RKO (cell line): ENCODE results near the gene KLF15.
A peak's percentile ranks its signal among the peaks of the same experiment; 100 is the strongest.

Source experiments
- DNase-seq: peaks from one replicate; pipeline ENCODE4 v3.0.0-alpha.2; 2016; ENCODE audit warnings: low spot score

KLF15 gene

DNA sequence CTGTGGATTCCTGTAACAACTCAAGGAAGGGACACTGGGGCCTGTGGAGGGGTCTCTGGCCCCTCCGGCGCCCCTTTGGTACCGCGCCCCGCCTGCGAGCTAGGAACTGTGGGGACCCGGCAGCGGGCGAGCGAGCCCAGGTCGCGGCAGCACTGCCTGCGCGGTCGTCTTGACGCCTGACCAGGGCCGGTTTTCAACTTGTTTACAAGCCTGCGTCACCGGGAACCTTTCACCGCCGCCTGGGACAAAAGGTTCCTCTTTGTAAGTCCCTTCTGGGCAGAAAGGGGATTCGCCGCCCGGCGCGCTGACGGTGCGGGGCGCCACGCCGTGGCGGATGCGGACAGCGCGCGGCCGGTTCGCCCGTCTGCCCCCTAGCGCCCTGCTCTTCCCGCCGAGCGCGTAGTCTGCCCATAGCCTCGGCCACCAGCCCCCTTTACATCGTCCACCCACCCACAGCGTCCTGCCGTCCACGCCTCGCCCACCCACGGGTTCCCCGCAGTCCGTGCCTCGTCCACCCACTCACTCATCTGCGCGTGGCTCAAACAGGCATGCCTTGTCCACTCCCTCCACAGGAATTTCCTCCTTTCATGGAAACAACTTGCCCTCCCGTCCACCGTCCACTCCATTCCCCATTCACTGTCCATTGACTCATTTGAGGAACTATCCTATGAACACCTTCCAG, 32.0 kb upstream of the KLF15 start:
- DNase-seq, result peak; percentile 82

DNA sequence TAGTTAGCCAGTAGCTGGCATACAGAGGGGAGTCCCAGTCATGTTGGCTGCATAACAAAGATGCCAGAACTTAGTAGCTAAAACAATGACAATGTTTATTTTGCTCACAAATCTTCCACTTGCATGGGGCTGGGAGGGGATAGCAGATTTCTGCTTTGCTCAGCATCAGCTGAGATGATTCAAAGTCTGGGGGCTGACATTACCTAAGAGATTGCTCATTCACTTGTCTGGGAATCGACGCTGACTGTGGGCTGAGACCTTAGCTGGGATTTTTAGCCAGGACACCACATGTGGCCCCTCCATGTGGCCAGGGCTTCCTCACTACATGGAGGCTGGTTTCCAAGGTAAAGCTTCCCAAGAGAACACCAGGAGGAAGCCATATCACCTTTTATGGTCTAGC, 24.8 kb upstream of the KLF15 start:
- DNase-seq, result no peak

DNA sequence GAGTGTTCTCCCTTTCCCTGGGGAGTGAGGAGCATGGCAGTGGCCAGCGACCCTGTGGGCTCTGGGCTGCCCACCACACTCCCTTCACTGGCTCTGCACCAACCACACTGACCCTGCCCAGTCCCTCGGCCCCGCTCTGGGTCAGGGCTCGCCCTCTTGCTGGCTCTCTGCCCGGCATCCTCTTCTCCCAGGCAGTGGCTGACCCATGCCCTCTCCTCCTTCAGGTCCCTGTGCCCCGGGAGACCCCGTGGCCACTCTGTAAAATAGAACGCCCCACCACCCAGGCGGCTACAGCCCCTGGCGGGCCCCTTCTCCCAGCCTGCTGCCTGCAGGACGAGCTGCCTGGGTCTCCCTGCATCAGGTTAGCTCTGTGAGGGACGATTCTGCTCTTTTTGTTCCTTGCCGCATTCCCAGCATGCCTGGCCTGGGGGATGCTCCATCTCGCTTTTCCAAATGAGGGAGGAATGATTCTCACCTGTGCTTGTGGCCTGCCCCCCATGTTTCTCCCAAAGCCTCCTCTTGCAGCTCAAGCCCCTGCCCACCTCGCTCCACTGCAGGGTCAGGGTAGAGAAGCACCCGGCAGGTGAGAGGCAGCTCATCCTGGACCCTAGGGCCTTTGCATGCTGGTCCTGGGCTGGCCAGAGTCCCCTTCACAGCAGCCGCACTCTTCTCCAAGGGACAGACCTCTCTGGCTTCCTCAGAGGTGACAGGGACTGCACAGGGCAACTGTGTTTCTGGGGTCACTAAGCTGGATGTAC, 23.0 kb upstream of the KLF15 start:
- DNase-seq, result no peak

DNA sequence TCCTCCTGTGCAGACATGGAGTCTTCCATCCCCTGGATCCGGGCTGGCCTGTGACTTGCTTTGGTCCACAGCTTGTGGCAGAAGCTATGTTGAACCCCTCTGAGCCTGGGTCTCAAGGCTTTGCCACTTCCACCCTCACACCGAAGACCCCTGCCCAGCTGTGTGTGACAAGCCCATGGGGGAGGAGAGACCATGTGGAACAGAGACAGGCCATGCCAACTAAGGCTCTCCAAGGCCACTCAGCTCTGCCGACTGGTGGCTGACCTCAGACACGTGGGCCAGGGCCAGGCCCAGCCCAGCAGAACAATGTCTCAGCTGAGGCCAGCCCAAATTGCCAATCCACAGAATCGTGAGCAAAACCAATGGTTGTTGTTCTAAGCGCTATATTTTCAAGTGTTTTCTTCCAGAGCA, 21.1 kb upstream of the KLF15 start:
- DNase-seq, result no peak

DNA sequence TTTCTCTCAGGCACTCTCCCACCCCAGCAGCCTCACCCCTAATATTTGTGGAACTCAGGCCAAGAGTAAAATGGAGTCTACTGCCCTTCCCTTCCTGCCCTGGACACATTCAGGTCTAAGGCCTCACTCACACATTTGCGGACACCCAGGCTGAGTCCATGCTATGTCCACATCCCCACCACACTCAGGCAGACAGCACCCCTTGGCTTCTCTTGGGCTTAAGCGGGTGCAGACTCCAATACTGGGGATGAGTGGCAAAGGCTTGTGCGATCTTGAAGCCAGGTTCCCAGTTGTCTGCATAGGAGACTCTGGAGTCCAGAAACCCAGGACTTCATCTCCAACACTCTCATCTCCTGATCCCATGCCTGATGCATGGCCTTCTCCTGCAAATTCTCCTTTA, 20.0 kb upstream of the KLF15 start:
- DNase-seq, result no peak

DNA sequence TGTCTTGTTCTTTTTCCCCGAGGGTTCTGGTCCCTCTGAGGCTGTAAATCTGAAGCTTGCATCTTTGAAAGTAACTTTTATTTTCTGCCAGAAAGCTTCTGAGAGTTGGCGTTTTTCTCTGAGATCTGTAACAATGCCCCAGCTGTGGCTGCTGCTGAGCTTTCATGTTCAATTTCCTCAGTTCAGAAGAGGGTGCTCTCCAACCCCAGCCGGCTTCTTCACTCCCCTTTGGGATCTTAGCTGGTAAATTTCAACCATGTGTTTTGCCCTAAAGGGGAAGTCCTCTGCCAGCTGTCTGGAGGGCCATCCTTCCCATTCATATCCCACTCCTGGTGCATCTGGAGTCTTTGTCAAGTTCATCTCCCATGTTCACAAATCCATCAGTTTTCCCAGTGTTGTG, 19.2 kb upstream of the KLF15 start:
- DNase-seq, result no peak

DNA sequence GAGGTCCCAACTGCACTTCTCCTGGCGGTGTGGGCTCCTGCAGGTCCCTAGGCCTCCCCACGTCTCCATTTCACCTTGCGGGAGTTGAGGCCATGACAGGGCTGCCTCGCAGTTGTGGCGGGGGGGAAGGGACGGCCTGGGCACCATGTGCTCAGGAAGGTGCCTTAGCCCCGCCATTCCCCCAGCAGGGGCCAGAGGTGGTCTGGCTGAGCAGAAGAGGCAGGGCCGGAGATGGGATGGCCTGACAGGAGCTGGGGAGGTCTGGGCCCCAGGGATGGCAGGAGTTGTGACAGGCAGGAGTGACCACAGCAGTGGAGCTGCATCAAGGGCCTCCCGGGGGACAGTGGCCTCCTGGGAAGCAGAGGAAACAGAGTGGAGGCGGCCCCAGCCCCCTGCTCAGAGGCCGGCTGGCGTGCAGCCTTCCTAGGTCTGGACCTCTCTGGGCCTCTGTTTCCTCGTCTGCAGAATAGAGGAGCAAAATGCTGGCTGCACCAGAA, 18.7 kb upstream of the KLF15 start:
- no peak for DNase-seq

DNA sequence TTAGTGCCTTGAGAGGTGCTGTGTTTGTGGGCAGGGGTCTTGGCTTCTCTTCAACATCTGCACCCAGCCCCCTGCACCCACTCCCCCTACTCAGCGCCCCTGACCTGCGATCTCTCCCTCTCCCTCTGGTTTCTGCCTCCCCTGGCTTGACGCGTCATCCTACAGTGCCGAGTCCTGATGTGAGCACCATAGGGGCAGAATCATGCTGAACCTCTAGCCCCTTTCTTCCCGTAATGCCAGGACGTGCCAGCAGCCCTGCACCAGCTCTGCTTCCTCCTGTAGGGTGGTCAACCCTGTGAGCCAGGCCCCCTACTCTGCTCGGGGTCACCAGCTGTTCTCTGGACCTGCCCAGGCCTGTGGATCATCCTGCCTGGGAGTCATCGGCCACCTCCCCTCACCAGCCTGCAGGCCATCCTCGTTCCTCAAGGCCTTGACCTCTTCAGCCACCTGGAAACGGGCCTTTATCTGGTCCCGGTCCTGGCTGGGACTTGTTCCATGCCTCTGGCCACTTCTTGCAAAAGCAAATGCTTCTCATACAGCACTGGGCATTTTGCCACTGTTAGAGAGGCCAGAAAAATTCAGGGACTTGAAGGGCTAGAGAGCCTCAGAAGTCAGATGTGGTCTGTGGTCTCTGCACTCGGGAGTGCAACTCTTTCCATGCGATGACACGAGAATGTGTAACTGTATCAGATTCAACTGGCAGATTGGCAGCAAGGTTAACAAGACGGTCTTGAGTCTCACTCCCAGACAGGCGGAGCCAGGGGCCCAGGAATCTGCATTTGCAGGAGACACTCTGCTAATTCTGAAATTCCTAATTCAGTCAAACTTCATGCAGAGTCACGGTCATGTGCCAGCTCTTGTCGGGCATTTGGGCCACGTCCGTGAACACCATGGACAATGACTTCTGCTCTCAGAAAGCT, 16.7 kb upstream of the KLF15 start:
- no peak for DNase-seq

DNA sequence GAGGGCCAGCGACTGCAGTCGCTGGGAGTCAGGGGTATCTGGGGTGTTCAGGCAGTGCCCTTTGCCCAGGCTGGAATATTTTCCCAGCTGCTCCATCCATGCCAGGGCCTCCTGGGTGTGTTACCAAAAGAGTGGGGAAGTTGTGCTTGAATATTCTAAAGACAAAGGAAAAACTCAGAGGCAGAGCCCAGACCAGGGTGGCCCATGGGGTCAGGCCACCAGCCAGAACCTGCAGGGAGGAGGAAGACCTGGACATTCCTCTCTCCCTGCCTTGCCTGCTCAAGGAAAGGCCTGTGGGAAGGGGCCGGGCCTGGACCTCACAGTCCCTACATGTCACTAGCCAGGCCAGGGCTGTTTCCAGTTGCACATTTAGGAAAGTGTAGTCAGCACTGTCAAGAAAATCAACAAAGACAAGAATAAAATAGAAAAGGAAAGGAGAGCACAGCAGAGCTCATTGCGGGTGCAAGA, 16.0 kb upstream of the KLF15 start:
- no peak for DNase-seq

DNA sequence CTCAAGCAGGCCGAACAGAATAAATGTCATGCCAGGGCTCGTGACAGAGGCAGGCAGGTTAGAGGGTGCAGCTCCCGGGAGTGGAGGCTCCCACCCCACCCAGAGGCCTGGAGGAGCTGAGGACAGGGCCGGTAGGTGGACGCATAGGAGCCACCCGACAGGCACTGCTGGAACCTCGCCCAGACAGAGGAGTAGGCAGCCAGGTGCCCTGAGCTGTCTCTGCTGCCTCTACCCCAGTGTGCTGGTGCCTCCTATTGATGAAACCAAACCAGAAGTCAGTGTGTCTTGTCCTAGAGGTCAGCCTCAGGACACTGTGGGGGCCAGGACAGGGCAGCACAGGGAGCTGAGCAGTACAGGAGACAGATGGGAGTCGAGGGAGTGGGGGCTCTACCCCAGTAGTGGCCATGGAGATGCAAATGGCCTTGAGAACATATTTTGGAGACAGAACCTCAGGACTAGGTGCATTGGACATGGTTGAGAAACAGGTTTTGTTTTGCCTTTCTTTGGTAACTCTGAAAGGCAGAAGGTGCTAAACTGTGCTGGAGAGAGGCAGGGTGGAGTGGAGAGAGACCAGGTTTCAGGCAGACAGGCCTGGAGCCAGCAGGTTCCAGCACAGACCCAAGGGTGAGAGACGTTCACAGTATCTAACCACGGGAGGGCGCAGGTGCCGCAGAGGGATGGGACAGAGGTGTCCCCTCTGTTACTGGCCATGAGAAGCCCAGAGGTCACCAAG, 15.4 kb upstream of the KLF15 start:
- no peak for DNase-seq

DNA sequence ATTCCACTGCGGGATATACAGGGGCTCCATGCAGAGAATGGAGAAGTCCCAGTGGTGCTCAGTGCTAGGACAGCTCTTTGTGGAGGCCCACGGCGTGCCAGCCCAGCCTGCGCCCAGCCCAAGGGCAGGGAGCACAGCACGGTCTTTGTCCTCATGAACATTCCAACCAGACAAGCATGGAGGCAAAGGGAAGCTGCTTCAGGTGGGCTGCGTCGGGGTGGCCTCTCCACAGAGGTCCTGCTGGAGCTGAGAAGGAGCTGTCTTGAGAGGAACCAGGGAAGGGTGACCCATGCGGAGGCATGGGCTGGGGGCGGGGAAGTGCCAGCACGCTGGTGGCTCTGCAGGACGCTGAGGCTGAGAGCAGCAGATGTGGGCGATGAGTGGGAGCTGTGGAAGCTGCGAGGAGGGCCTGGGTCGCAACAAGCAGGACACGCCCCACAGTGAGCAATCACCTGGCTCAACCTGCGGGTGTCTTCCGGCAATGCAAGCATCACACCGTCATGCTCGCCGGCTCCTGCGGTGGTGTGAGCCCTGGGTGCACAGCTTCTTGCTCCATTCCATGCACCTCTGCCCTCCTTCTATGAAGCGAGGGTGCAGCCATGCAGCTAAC, 14.0 kb upstream of the KLF15 start:
- DNase-seq, result no peak

DNA sequence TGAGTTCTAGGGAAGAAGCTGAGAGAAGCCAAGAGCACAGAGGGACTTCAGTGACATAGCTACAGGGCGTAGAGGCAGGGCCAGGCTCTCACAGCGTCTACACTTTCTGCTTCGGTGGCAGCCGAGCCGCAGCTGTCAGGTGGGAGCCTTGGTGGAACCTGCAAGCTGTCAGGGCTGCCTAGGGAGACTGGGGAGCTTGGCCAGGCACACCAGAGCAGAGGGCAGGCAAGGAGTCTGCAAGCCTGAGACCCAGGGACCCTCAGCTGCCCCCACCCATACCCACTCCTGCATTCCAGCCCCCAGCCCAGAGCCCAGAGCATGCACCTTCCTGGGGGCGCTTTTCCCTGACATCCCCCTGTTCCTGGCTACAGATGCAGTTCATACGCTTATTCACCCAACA, 13.4 kb upstream of the KLF15 start:
- no peak for DNase-seq

DNA sequence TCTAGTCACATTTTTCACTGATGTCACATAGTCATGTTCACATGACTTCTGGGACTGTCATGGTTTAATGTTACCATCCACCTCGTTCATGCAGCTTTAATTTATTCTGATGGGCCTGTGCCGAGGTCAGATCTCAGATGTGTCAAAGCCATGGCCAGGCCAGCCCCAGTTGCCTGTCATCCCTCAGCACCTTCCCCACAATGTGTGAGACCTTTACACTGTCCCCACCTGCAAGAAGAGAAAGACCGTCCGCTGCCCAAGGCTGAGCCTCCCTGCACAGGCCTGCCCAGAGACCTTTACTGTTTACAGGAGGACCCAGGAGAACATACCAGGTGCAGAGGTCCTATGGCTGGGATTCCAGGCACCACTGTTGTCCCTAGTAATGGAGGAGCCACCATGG, 12.8 kb upstream of the KLF15 start:
- no peak for DNase-seq

DNA sequence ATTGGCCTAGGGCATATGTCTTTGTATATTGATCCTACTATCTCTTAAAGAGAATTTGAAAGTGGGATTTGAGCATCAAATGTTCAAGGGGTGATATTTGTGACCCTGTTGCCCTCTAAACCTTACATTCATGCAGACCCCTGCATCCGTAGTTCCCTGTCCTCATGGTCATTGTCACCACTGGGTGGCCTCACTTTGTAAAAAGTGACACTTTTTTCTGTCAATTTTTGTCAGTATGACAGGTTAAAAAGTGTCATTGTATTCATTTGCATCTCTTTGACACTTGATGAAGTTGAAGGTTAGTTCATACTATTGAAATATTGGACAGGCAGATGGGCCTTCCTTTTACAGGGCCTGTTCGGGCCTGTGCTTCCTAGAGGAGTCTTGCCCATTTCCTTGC, 12.3 kb upstream of the KLF15 start:
- no peak for DNase-seq

DNA sequence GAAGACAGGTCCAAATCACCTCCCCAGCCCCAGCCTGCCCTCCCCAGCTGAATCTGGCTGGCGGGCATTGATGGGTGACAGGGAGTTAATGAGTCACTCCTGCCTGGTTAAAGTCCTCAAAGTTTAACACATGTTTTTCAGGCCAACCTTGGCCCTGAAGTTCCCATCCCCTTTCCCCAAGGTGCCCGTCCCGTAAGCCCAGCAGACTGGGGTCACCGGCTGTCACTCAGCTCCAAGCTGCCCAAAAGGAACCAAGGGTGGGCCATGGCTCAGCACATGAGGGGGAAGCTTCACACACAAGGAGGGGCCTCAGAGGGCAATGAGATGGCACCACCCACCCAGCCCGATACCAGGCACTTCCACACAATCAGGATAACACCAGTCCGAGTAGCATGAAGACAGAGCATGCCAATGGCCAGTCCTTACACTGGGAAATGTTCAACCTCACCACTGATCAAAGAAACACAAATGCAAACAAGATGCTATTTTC, 10.2 kb upstream of the KLF15 start:
- no peak for DNase-seq

DNA sequence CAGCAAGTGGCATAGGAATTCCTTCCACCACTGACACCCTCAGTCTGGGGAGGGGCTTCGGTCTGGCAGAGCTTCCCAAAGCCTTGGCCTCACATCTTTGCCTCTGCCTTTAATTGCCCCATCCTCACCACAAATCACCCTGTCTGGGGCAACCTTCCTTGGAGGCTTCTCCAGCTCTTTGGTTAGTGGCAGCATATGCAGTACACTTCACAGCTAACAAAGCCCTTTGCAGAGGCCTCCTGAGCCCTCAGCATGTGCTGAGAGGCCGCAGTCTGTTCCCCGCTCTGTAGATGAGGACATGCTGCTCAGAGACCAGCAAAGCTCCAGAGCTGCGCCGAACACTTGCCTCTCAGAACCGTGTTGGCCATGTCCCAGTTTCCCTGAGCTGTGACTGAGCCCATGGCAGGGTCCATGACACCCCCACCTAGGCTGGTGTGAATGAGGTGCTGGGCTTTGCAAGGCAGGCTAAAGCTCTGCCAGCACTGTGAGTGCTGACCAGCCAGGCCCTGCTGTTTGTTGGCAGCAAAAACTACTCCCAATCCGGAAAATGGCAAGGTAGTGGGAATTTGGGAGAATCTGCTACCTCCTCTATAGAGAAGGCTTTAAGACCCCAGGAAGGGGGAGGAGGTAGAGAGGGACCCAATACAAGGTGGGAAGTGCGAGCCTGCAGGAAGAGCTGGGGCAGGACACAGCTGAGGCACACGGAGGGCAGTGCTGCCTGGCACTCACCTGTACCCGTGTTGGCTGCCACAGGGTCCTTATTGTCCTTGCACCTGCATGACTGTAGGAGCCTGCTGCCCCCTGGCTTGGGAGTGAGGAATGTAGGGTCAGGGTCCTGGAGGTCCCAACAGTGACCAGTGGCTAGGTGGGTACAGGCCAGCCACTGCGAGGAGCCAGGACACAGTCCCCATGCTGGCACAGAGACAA, 8.4 kb upstream of the KLF15 start:
- DNase-seq, result no peak

DNA sequence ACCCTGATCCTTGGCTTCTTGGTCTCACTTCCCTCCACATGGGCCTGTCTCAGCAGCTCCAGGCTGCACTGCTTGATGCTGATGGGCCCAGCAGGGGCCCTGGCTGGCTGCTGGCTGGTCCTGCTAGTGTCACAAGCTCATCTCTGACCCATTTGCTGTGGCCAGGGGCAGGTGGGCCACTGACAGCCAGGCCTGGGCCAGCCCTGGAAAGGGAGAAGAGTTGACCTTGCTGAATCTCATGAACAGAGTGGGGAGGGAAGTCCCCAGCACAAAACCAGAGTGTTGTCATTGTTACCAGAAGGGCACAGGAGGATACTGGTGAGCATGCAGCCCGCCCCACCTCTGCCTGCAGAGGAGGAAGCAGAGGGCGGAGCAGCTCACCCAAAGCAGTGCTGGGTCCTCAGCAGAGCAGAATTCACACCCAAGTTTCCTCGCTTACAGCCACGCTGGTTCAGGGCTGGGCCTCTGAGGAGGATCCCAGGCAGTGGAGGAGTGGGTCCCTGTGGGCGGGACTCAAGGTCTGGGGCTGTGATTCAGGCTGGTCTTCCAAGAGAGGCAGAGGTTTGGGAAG, 7.6 kb upstream of the KLF15 start:
- DNase-seq, result no peak

DNA sequence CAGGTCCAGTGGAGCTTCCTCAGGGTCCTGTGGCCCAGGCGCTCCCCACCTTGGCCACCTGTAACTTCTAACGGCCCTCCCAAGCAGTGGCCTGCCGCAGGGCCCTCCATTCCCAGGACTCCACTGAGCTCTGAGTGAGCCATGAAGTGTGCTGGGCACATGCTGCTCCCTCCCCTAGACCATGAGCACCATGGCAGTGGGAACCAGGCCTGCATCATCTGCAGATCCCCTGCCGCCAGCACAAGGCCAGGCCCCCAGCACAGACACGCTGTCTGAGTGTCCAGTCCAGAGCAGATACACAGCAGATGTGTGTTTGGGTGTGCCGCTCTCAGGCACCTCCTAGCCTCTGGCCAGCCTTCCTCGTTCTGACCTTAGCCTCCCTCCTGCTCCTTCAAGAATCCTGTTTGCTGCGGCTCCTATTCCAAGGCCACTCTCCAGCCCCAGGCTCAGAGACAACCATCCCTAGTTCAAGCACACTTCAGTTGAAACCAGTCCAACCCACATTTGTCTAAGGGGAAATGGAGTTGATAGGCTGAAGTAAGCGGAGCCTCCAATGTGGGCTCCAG, 7.0 kb upstream of the KLF15 start:
- no peak for DNase-seq

DNA sequence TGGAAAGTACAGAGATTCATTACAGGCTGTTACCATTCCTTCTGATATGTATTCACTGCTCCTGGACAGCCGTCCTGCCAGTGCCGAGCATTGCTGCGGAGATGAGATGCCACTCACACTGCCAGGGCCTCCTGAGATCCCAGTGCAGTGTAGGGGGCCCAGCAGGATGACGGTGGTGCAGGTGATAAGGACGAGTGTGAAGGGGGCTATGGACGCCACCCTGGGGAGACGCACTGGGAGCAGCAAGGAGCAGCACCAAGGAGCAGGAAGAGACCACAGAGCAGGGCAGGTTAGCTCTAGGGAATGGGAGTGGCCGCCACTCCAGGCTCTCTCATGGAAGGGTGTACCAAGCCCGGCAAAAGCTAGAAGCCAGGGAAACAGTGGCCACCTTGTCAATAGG, 4.0 kb upstream of the KLF15 start:
- no peak for DNase-seq

DNA sequence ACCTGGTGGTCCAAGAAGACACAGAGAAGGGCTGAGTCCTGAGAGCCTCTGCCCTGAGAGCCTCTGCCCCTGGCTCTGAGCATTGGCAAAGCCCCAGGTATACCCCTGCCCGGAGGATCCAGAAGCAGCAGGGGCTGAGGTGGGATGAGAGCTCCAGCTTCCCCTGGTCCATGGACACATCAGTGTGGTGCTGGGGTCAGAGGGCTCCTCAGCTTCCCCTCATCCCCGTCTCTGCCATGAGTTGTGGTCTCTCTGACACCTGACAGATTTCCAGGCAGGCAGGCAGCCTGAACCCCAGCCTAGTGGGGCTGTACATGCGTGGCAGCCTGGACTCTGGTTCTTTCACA, 3.5 kb upstream of the KLF15 start:
- no peak for DNase-seq
